Head of caudate nucleus (tissue), 42 donors: ENCODE results near the gene HECW1.
"Not testable (repeated sequence)": the region's sequence is repeated elsewhere in the genome, so short reads cannot be mapped to it uniquely, and the experiment has no call there.

Source experiments
- DNase-seq, 42 donors: peaks; one replicate each; pipeline versions ENCODE4 v3.0.0 to v3.0.0-alpha.2; 2020 to 2021; ENCODE audit warnings: mixed read lengths in 7 of 42
- intact Hi-C: fragments of 100-400 bp; cut with DNase I; formaldehyde crosslinking; loops from one replicate; pipeline ENCODE4 v1.15.0; 2022

Gene HECW1

GRCh38 chr7:43467846-43468245, 355.4 kb downstream of the HECW1 start:
- no peak for DNase-seq

GRCh38 chr7:43469051-43469450, 356.6 kb downstream of the HECW1 start:
- intact Hi-C loops, result no loop called here
- no peak for DNase-seq

More at GRCh38 chr7:43467846-43468245, 355.4 kb downstream of the HECW1 start:
- intact Hi-C loops, result no loop called here

- intact Hi-C loops, result no loop called here
- DNase-seq, result no peak
These were observed 357.7 kb downstream of the HECW1 start for GRCh38 chr7:43470110-43470509.

- DNase-seq, result no peak
- intact Hi-C loops, result no loop called here
These were observed 363.5 kb downstream of the HECW1 start for GRCh38 chr7:43475983-43476382.

- intact Hi-C loops, result no loop called here
- no peak for DNase-seq
These were observed 364.4 kb downstream of the HECW1 start for GRCh38 chr7:43476896-43477295.

GRCh38 chr7:43479042-43479441, 366.6 kb downstream of the HECW1 start:
- intact Hi-C loops, result no loop called here

GRCh38 chr7:43479543-43479942, 367.1 kb downstream of the HECW1 start:
- no peak for DNase-seq
- intact Hi-C loops, result no loop called here

More at GRCh38 chr7:43479042-43479441, 366.6 kb downstream of the HECW1 start:
- no peak for DNase-seq

- intact Hi-C loops, result no loop called here
- DNase-seq, result no peak
These were observed 368.1 kb downstream of the HECW1 start for GRCh38 chr7:43480581-43480980.

- DNase-seq, result no peak
- intact Hi-C loops, result no loop called here
These were observed 369.6 kb downstream of the HECW1 start for GRCh38 chr7:43481902-43482678.

GRCh38 chr7:43482679-43483252, 370.3 kb downstream of the HECW1 start:
- no peak for DNase-seq
- intact Hi-C loops, result no loop called here

- intact Hi-C loops, result no loop called here
- DNase-seq, result no peak
These were observed 372.4 kb downstream of the HECW1 start for GRCh38 chr7:43484678-43485395.

- no peak for DNase-seq
- intact Hi-C loops, result no loop called here
These were observed 373.1 kb downstream of the HECW1 start for GRCh38 chr7:43485580-43485979.

- not testable (repeated sequence) for DNase-seq
These were observed 373.6 kb downstream of the HECW1 start for GRCh38 chr7:43486008-43486407.

GRCh38 chr7:43486634-43487033, 374.2 kb downstream of the HECW1 start:
- no peak for DNase-seq
- intact Hi-C loops, result no loop called here

More at GRCh38 chr7:43486008-43486407, 373.6 kb downstream of the HECW1 start:
- intact Hi-C loops, result not testable (repeated sequence)

GRCh38 chr7:43487731-43488073, 375.3 kb downstream of the HECW1 start:
- intact Hi-C loops, result no loop called here
- no peak for DNase-seq

GRCh38 chr7:43489257-43489656, 376.8 kb downstream of the HECW1 start:
- intact Hi-C loops, result no loop called here
- DNase-seq, result no peak

GRCh38 chr7:43490016-43490415, 377.6 kb downstream of the HECW1 start:
- intact Hi-C loops, result no loop called here

GRCh38 chr7:43491123-43491522, 378.7 kb downstream of the HECW1 start:
- intact Hi-C loops, result no loop called here
- no peak for DNase-seq

More at GRCh38 chr7:43490016-43490415, 377.6 kb downstream of the HECW1 start:
- no peak for DNase-seq

- intact Hi-C loops, result no loop called here
- no peak for DNase-seq
These were observed 379.5 kb downstream of the HECW1 start for GRCh38 chr7:43491984-43492383.

- intact Hi-C loops, result no loop called here
These were observed 380.4 kb downstream of the HECW1 start for GRCh38 chr7:43492896-43493295.

More at GRCh38 chr7:43492896-43493295, 380.4 kb downstream of the HECW1 start:
- DNase-seq, result no peak
